Astrocyte (in vitro differentiated cells and primary cell): Measurements from ENCODE around the gene ARMH1. TPM values are rescaled to one million over a fixed set of nuclear protein-coding genes. Genes with fewer than 3 reads are reported as not detected.

Experiments used
- DNase-seq: peaks from one replicate; pipeline ENCODE4 v3.0.0-alpha.2; 2010; ENCODE audit warnings: low read depth
- FAIRE-seq: peaks from 2 replicates; lab custom pipeline; 2011; peaks lifted over from hg19 to GRCh38; lab: Jason Lieb, UNC
- H2AFZ ChIP-seq: 2 replicates; pipeline ENCODE4 v1.6.0; 2012; ENCODE audit warnings: low read depth, low read length, inconsistent platforms
- H3K27ac ChIP-seq: 2 replicates; pipeline ENCODE4 v1.5.1; 2011; ENCODE audit warnings: low read depth, low read length, inconsistent platforms
- H3K27me3 ChIP-seq: 2 replicates; pipeline ENCODE4 v1.6.0; 2011; ENCODE audit warnings: low read length, inconsistent platforms; ENCODE audit not compliant: insufficient read depth
- H3K36me3 ChIP-seq: 2 replicates; pipeline ENCODE4 v1.5.1; 2011; ENCODE audit warnings: low read length, inconsistent platforms; ENCODE audit not compliant: insufficient read depth
- H3K4me1 ChIP-seq: 2 replicates; pipeline ENCODE4 v1.5.1; 2011; ENCODE audit warnings: low read length, inconsistent platforms; ENCODE audit not compliant: insufficient read depth
- H3K4me2 ChIP-seq: 2 replicates; pipeline ENCODE4 v1.6.0; 2012; ENCODE audit warnings: low read length, inconsistent platforms
- H3K4me3 ChIP-seq: 2 replicates; pipeline ENCODE4 v1.5.1; 2011; ENCODE audit warnings: low read depth, mild to moderate bottlenecking, low read length, inconsistent platforms; ENCODE audit not compliant: insufficient read depth
- H3K79me2 ChIP-seq: 2 replicates; pipeline ENCODE4 v1.6.0; 2012; ENCODE audit warnings: mild to moderate bottlenecking, low read length, inconsistent platforms; ENCODE audit not compliant: insufficient read depth
- H3K9ac ChIP-seq: 2 replicates; pipeline ENCODE4 v1.6.0; 2012; ENCODE audit warnings: mild to moderate bottlenecking, low read length, inconsistent platforms
- H3K9me3 ChIP-seq: 2 replicates; pipeline ENCODE4 v1.5.1; 2012; ENCODE audit warnings: low read depth, mild to moderate bottlenecking, low read length, inconsistent platforms; ENCODE audit not compliant: insufficient read depth
- H4K20me1 ChIP-seq: 2 replicates; pipeline ENCODE4 v1.6.0; 2012; ENCODE audit warnings: low read length, inconsistent platforms; ENCODE audit not compliant: insufficient read depth
- H3K27ac Mint-ChIP-seq: one replicate; pipeline ENCODE4 v1.8.0; 2021; ENCODE audit warnings: mild to moderate bottlenecking, mixed read lengths; ENCODE audit not compliant: unreplicated experiment
- H3K27me3 Mint-ChIP-seq: one replicate; pipeline ENCODE4 v1.8.0; 2021; ENCODE audit warnings: low read depth, mixed read lengths; ENCODE audit not compliant: unreplicated experiment
- H3K36me3 Mint-ChIP-seq: one replicate; pipeline ENCODE4 v1.8.0; 2021; ENCODE audit warnings: low read depth, mixed read lengths; ENCODE audit not compliant: unreplicated experiment
- H3K4me1 Mint-ChIP-seq: one replicate; pipeline ENCODE4 v1.8.0; 2021; ENCODE audit warnings: low read depth, mixed read lengths; ENCODE audit not compliant: unreplicated experiment
- H3K4me3 Mint-ChIP-seq: one replicate; pipeline ENCODE4 v1.8.0; 2021; ENCODE audit warnings: mild to moderate bottlenecking, moderate library complexity, mixed read lengths; ENCODE audit not compliant: unreplicated experiment
- H3K9me3 Mint-ChIP-seq: one replicate; pipeline ENCODE4 v1.8.0; 2021; ENCODE audit warnings: mild to moderate bottlenecking, mixed read lengths; ENCODE audit not compliant: unreplicated experiment
- CTCF ChIP-seq: IDR thresholded peaks from 2 replicates; pipeline ENCODE4 v1.5.1; 2011; ENCODE audit warnings: low read depth, mild to moderate bottlenecking, inconsistent platforms, low read length, moderate library complexity; ENCODE audit not compliant: insufficient read depth
- EZH2 ChIP-seq: IDR thresholded peaks from 2 replicates; pipeline ENCODE4 v1.6.1; 2012; ENCODE audit warnings: mild to moderate bottlenecking, low read length, inconsistent platforms; ENCODE audit not compliant: insufficient read depth
- total RNA-seq: library from RNA; stranded (reverse); gene quantifications from 2 replicates; pipeline ENCODE4 v1.2.1, GENCODE V29; 2021

ARMH1 gene
- total RNA-seq, 1 donor from 2014 or later, result 2.5 TPM

GRCh38 chr1:44707112-44707881 lies 32.8 kb downstream of the ARMH1 start:
- peak overlapping the region; percentile 44 for H3K9ac ChIP-seq
- no peak overlapping the region for H3K4me3 ChIP-seq
- H3K79me2 ChIP-seq, result no peaks in the 10 kb centered on the region
- H3K4me2 ChIP-seq, result peak overlapping the region; percentile 52
- Mint-ChIP-seq H3K9me3 (peaks cover 3% of the 10 kb centered on the region), H3K27ac (peak overlapping the region; percentile 93), H3K27me3 (peaks cover 2% of the 10 kb centered on the region), H3K36me3 (peaks cover 2% of the 10 kb centered on the region), H3K4me3 (no peak overlapping the region), H3K4me1 (peaks cover 18% of the 10 kb centered on the region)
- no peaks in the 10 kb centered on the region for H3K27me3 ChIP-seq
- peak overlapping the region; percentile 63 for H3K27ac ChIP-seq
- FAIRE-seq (peak; percentile 94), DNase-seq (peak; percentile 94)
- H3K4me1 ChIP-seq, result peaks cover 12% of the 10 kb centered on the region
- H2AFZ ChIP-seq, result no peak overlapping the region
- TF ChIP-seq EZH2 (no peak), CTCF (no peak)
- peaks cover 3% of the 10 kb centered on the region for H3K9me3 ChIP-seq
- no peaks in the 10 kb centered on the region for H3K36me3 ChIP-seq
- no peaks in the 10 kb centered on the region for H4K20me1 ChIP-seq

DNA sequence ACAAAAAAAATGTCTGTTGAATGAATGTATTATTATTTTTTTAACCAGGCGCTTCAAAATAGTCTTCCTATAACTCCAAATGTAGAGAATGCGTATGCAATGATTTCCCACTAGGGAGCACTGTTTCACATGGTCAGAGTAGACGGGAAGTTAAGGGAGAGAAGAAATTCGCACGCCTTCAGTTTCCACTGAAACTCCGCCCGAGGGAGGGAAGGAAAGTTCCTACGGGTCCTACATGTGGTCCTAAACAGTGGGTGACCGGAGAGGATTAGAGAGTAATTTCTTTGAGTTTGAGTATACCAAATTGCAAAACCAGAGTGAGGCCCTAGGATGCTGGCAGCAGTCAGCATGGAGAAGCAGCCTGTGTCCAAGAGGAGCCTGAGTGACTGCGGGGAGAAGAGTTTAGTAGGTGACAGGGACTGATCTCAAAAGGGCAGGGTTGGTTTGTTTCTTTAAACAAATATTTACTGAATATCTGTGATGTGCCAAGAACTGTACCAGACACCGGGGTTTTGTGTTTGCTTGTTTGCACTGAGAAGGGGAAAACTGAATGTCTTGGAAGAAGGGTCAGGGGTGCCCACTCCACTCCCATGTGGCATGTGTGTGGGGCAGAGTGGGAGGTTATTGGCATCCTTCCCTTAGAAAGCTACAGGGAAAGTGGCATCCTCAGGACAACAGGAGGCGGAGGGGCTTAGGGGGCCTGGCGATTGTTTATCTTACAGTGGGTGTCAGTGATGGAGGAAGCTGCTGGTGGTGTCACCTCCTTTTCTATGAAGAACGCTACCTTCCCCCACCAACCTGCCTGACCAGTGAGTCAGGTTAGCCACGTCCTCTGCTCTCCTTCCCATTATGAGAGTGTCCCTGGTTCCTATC lies 33.7 kb downstream of the ARMH1 start:
- H3K36me3 Mint-ChIP-seq, result peaks cover 2% of the 10 kb centered on the region
- H3K9me3 ChIP-seq, result peaks cover 3% of the 10 kb centered on the region
- H3K4me3 Mint-ChIP-seq, result no peak overlapping the region
- no peaks in the 10 kb centered on the region for H3K27me3 ChIP-seq
- no peak overlapping the region for H2AFZ ChIP-seq
- peak overlapping the region; percentile 93 for H3K27ac Mint-ChIP-seq
- no peak overlapping the region for H3K4me3 ChIP-seq
- H3K79me2 ChIP-seq, result no peaks in the 10 kb centered on the region
- peak; percentile 59 for FAIRE-seq
- H3K4me2 ChIP-seq, result no peak overlapping the region
- no peak overlapping the region for H3K27ac ChIP-seq
- peaks cover 3% of the 10 kb centered on the region for H3K9me3 Mint-ChIP-seq
- peak; percentile 30 for DNase-seq
- no peak for TF ChIP-seq EZH2
- TF ChIP-seq CTCF, result peak; percentile 35
- H3K36me3 ChIP-seq, result no peaks in the 10 kb centered on the region
- peaks cover 12% of the 10 kb centered on the region for H3K4me1 ChIP-seq
- H3K9ac ChIP-seq, result peak overlapping the region; percentile 44
- H3K27me3 Mint-ChIP-seq, result peaks cover 1% of the 10 kb centered on the region
- no peaks in the 10 kb centered on the region for H4K20me1 ChIP-seq
- H3K4me1 Mint-ChIP-seq, result peaks cover 18% of the 10 kb centered on the region
